Body of pancreas (tissue), 4 donors: Measurements from ENCODE around the gene MYO1B.

Experiments used
- CTCF ChIP-seq, 7 experiments: fragments of 450-650 bp in 4 of 7; fragments of 200-600 bp in 3 of 7; sonication (generic) in 3 of 7; IDR thresholded peaks; one replicate each; pipeline ENCODE4 v1.5.1; 2016 to 2019; ENCODE audit warnings: antibody characterized with exemption in 7 of 7
- POLR2A ChIP-seq, 3 donors: fragments of 450-650 bp; IDR thresholded peaks; one replicate each; pipeline ENCODE4 v1.6.1; 2016; ENCODE audit warnings: antibody characterized with exemption in 3 of 3, mild to moderate bottlenecking in 2 of 3

DNA sequence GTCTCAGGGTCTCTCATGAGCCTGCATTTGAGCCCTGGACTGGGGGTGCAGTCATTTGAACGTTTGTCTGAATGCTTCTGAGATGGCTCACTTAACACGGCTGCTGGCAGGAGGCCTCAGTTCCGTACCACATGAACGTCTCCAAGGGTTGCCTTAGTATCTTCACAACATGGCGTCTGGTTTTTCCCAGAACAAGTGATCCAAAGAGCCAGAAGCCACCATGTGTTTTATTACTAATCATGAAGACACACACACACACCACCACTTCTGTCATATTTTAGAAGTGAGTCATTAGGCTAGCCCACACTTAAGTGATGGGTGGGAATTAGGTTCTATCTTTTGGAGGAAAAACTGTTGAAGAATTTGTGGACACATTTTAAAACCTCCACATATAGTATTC is 15.0 kb upstream of the MYO1B start:
- TF ChIP-seq POLR2A (IDR thresholded peaks at IDR 0.05) (no peak), CTCF (IDR thresholded peaks at IDR 0.05) (no peak)
